ENCODE data around the gene BTBD16.

The BTBD16 gene

DNA sequence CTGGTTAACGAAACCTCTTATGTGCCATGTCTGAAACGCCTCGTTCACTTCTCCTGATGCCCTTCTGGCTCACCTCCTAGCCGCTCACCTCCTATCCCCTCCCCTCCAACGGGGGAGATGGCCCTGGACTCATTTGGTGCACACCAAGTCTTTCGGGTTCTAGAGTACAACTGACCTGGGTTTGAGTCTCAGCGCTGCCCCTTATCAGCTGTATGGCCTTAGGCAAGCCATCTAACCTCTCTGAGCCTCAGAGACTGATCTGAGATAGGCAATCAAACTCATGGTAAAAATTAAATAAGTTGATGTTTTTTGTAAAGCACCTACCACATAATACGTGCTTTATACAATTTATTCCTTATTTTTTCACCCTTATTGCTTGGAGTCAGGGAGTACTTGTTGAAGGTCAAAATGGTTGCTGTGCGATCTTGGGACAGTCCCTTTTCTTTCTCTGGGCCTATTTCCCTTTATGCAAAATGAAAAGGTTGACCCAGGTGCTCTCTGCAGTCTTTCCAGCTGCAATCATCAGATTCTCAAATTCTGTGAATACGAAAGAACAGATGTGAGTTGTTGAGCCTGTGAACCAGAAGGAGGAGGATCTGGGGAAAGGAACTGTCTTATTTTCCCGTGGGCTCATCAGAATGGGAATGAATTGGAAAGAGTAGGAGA lies 72.2 kb downstream of the BTBD16 start:
- no peak for DNase-seq (ENCODE audit: low spot score)

DNA sequence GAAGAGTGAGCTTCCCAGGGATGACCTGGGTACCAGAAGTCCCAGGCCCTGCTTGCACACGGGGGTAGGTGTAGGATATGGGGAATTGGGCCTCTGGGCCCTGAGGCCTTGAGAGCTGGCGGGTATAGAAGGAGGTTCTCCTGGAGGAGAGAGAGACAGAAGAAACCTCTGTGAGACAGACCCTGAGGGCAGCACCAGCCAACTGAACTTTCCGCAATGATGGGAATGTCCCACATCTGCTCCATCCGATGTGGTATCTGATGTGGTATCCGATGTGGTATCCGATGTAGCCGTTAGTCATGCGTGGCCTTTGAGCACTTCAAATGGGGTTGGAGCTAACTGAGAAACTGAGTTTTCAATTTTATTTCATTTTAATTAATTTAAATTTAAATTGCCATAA lies 72.8 kb downstream of the BTBD16 start:
- no peak for DNase-seq (ENCODE audit: low spot score)

DNA sequence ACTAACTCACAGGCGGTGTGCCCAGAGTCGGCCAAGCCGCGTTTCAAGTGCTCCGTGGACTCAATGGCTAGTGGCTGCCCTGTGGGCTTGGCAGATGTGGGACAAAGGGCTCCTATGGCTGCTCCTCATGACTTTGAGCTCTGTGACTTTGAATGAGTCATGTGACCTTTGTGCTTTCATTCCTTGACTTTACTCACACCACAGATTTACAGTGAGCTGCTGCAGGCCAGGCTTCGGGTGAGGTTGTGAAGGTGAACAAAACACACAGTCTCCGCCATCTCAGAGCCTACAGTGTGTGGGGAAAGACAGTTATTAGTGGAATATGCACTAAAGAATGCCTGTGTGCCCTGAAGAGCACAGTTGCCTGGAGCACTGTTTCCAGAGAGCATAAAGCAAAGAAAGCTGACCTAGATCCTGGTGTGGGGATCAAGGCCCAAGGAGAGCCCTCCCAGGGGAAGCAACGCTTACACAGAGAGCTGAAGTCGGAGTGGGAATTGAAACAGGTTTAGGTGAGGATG lies 73.7 kb downstream of the BTBD16 start:
- DNase-seq (ENCODE audit: low spot score) = no peak

DNA sequence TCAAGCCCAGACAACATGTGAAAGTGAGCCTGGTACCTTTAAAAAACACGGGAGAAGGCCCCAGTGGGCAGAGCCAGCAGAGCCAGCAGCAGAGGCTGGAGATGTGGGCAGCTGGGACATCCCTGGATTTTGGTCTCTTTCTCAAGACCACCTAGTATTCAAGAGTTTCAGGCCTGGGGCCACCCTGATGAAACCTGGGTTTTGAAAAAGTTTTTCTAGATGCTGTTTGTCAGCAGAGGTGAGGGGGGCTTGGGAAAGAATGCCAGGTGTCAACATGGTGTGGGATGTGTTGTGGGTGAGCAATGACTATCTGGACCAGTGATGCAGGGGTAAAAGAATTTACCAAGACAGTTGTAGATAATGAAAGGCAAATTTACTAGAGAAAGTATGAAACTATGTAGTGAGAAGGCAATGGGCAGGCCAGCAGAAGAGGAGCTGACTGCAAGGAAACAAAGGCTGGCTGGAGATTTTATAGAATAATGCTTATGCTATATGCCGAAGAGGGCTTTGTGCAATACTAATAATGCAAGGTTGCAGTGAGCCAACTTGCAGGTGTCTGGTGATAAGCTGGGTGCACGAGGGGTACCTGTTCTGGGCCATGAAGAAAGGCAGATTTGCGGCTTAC lies 75.3 kb downstream of the BTBD16 start:
- DNase-seq (ENCODE audit: low spot score) = no peak

DNA sequence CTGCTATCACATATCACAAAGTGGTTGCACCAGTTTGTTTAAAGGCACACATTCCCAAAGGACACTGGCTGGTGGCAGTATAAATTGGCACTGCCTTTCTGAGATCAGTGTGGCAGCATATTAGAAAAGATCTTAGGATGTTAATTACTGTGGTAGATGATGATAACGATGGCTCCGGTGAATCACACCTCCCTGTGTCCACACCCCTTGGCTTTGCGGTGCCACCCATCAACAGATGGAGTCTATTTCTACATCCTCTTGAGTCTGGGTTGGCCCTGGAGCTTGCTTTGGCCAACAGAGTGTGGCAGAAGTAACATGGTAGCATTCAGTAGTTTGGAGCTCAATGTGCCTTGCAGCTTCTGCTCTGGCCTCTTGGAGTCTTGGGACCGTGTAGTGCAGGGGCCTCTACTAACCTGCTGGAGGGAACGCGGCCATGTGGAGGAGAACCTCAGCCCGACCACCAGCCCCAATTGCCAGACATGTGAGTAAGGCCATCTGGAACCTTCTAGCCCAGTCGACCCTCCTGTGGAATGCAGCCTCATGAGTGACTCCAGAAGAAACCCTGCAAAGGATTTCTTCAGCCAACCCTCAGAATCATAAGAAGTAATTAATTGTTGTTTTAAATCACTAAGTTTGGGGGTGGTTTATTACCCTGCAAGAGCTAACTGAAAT lies 76.2 kb downstream of the BTBD16 start:
- no peak for DNase-seq (ENCODE audit: low spot score)

DNA sequence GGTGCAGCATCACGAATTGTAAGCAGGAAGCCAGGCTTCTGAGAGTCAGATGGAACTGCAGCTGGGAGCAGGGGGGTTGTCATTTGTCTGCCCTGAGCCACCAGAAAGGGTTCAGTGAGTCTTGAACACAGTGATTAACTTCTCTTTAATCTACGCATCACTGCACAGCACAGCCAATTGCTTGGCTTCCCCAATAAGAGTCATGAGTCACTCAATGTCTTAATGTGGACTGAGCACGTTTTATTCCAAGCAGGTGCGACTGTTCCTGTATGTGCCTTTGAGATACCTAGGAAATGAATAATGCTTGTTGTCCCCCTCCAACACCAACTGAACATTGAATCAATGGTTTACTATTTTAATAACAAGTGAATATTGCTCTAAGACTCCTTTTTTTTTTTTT lies 77.4 kb downstream of the BTBD16 start:
- no peak for DNase-seq (ENCODE audit: low spot score)

DNA sequence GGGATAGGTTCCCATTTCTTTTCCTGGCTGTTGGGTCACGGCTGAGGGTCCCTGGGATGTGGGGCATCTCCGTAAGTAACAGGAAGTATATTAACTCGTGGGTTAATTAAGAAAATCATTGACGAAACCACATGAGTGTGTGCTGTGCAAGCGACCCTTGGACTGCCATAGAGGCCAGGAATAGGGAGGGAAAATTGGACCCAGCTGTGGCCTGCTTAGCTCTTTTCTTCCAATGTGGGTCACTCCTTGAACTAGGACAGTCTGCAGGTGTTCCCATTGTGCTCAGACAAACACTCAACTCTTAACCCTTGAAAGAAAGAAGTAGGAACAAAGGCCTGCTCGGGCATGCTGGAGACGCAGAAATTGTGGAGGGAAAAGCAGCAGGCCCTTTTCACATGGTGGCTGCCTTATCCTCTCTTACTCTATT lies 77.9 kb downstream of the BTBD16 start:
- DNase-seq (ENCODE audit: low spot score) = no peak

DNA sequence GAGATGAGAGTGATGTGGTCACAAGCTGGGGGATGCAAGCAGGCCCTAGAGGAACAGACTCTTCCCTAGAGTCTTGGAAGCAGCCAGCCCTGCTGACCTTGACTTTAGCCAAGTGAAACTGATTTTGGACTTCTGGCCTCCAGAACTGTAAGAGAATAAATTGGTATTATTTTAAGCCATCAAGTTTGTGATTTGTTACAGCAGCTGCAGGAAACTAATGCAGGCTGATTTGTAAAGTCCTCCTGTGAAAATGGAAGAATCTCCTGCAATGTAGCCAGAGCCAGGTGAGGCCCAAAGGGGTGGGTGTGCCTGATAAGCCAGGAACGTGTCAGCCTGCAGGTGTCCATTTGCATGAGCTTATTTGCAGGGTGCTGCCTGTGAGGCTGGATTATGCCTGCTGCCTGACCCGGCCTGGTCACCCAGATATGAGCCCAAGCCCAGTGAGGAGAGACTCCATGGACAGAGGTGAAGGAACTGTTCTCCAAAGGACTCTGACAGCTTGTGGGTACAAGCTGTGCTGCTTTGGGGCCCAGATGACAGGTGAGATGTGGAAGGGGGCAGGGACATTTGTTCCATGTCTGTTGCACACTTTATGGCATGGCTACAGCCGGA lies 78.8 kb downstream of the BTBD16 start:
- DNase-seq (ENCODE audit: low spot score) = no peak

DNA sequence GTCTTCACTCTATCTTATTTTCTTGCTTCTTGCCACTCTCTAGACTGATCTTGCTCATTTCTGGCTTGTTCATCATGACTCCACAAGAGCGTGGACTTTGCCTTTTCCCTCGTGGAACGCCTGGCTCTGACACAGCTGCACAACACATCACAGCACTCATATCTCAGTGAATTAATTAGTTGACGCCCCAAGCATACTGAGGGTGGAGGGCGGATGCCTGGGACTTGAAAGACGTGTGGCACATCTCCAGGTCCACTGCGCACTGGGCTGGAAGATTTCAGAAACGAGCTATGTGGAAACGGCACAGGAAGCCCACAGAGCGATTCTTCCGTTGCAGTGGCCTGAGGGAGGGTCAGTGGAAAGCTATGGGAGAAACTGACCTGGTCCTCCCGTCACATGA lies 79.8 kb downstream of the BTBD16 start:
- no peak for DNase-seq (ENCODE audit: low spot score)

DNA sequence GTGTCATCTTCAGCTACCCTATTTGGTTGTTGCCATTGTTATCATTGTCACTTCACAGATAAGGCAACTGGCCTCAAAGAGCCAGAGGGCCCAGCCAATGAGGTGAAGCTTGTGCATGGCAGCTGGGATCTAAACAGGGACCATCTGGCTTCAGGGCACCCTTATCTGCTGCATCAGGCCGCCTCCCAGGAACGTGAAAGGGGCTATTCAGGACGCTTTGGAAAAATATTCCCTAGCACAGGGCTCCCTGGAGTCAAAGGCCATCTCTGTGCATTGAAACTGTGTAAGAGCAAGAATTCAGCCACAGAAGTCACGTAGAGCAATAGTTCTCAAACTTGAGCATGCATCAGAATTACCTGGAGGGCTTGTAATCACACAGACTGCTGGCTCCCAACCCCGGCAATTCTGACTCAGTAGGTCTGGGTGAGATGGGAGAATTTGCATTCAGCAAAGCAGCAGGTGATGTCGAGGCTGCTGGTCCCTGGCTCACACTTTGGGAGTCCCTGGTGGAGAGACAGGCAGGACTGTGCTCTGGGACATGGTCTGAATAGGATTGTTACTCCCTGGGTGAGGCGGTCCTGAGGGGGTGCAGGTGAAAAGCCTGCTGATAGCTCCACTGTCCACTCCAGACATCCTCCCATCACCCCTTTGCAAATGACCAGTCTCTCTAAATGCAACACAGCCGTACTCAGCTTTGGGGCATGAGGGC lies 81.9 kb downstream of the BTBD16 start:
- no peak for DNase-seq (ENCODE audit: low spot score)

DNA sequence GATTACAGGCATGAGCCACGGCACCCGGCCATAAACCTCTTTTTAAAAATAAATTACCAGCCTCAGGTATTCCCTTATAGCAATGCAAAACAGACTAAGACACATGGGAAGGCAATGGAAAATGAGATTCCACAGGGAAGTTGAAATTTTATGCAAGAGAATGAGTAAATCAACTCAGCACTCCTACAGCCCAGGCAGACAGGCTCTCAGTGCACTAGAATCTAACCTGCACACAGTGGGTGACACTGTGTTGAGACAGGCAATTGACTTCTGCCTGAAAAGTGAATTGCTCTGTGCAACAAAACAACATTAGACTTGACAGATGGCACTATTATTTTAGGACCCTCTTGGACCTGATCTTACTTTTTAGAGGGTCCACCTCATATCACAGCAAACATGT lies 83.3 kb downstream of the BTBD16 start:
- no peak for DNase-seq (ENCODE audit: low spot score)

DNA sequence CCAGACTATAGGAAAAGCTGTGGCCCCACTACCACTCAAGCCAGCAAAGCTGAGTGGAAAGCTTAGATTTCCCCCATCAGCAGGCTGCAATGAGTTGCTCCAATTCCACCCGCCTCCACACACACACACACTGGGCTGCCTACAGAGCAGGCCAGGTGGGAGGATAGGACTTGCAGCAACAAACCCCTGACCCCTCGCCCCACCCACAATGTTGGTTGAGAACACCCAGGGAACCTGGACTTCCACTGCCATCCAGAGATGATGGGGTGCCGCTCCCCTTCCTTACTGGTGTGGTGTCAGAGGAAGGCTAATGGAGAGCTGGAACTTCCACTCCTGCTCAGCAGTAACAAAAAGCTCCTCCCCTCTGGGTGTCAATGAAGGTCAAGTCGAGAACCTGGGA lies 86.6 kb downstream of the BTBD16 start:
- DNase-seq (ENCODE audit: low spot score) = no peak

DNA sequence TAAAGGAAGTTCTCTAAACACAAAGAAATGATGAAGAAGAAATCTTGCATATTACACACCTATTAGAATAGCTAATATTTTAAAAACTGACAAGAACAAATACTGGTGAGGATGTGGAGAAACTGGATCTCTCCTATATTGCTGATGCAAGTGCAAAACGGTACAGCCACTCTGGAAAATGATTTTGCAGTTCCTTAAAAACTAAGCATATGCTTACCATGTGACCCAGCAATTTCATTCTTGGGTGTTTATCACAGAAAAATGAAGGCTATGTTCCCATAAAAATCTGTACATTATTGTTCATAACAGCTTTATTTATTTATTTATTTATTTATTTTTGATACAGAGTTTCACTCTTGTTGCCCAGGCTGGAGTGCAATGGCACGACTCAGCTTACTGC lies 88.5 kb downstream of the BTBD16 start:
- DNase-seq (ENCODE audit: low spot score) = no peak

DNA sequence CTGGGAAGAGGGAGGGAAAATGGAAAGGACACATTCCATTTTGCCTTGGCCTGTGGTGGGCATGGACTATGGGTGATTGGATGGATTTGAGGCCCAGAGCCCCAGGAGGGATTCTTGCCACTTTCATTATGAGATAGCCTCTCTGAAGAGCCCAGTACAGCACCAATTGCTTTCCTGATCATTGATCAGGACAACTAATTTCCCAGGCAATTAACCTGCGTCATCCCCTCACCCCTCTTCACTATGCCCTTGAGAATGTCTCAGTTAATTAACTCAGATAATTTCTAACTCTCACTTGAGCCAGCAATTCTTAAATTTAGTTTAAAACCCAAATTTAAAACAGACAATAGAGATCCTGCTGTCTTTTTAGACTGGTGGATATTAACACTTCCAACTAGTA lies 90.0 kb downstream of the BTBD16 start:
- no peak for DNase-seq (ENCODE audit: low spot score)

DNA sequence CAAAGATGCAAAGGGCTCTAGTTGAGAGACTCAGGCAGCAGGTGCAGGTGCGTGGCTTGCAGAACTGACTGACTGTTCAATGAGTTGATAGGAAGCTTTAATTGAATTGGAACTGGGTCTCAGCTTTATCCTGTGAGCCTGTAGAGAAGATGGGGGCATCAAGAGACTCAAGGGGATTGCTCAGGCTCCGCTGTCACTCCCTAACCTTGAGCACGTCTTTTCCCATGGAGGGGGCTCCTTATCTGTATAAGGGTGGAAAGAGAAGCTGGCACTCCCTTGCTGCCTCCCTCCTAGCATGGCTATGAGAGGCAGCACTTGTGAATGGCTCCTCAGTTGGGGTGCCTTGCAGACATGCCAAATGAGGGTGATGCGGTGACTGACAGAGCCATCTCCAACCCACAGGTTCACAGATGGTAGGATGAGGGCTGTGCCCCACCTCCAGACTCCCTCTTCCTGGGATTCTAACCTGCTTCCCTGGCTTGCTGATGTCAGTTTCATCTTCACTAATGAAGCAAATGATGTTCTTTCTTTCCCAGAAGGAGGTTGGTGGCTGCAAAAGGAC lies 91.0 kb downstream of the BTBD16 start:
- no peak for DNase-seq (ENCODE audit: low spot score)

DNA sequence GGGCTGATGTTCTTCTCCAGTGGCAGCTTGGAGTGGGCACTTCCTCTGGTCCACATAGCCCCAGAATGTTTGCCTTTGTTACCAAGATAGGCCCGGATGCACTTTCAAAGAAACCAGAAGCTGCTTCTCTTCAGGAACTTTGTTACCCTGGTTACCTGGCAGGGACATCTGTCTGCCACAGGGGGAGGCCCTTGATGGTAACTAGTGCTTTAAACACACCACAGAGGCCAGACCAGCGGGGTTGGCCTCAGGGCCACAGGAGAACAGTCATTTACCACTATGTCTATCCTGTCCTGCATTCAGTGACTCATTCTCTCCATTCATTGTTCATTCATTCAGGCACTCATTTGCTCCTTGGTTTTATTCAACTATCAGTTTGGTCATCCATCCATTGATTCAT lies 91.5 kb downstream of the BTBD16 start:
- no peak for DNase-seq (ENCODE audit: low spot score)

DNA sequence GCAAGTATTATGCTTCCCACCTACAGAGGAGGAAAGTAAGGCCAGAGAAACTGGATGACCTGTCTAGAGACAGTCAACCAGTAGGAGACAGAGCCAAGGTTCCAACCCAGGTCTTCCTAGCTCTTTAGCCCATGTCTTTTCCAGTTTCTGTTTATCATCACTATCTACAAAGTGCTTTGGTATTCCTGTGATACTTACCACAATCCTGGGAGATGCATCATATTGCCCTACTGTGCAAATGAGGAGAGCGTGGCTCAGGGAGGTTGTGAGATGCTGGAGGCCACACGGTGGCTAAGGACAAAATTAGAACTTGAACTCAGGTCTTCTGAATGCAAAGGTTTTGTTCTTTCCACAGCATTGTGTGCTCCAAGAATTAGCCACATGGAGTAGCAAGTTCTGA lies 92.2 kb downstream of the BTBD16 start:
- no peak for DNase-seq (ENCODE audit: low spot score)

DNA sequence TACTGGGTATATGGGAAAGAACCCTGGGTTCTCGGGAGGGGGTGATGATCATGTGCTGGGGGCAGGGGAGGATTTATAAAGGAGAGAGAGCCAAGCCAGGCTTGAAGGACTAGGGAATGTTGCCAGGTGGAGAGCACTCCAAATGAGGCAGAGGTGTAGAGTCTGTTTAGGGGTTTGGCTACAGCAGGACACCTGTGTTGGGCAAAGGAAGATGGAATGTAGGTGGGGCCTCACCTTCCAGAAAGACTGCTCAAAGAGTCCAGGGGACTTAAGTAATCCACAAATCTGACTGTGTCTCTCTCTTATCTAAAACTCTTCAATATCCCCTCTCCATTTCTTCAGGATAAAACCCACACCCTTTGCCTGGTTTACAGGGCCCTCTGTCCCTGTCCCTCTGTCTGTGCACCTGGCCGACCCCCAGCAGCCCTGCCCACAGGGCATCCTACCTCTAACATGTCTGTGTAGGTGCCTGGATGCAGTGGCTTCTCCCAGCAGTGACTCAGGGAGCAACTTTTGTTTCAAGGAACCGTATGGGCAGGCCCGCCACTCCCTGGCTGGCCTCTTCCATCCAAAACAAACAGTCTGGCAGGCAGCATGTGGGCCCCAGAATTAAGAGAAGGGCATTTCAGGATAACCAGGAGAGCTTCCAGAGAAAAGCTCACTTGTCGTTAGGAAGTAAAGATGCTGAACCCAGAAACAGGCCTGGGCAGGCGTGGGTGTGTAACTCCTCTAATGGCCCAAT lies 92.8 kb downstream of the BTBD16 start:
- DNase-seq (ENCODE audit: low spot score) = no peak

DNA sequence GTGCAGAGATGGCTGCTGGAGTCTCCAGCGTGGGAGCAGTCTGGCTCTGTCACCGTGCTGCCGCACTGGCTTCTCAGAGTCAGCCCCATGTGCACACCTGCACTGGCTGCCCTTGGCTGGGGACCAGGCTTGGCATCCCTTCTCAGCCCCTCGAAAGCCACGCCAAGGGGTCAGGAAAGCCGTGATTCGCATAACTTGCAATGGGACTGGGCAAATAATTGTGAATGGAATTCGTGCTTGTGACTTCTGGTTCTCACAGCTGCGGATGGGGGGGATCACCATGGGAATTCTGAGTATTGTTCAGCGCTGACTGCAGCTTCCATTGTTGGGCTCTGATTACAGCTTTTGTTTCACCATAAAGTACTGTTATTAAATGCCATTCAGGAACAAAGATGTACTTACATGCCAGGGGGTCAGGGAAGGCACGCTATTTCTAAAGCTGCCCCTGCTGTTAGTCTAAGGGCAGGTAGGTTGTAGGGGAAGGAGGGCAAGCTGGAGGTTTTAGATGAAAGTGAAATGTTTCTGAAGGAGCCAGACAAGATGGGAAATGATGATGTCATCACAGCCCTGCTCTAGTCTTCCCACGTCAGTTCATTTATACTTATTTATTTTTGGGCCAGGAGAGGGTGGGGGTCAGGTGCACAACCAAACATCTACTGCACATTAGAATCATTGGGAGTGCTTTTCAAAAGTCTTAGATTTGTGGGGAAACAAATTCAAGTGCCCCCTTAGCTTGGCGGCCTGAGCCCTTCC lies 97.6 kb downstream of the BTBD16 start:
- no peak for DNase-seq (ENCODE audit: low spot score)

DNA sequence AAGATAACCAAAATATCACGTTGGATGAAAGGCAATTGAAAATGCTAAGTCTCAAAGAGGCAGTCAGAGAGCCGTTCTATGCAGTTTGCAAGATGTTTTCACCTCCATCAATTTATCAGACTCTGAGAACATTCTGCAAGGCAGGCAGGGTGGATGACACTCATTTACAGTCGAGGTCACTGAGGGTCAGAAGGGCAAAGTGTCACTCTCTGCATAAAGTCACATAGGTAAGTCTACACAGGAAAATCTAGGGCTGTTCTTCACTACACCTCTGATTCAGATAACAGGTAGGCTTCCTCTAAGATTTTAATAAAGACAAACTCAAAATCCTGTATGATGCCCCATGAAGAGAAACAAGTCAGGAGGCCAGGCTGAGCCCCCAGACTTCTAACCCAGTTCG lies 102.0 kb downstream of the BTBD16 start:
- no peak for DNase-seq (ENCODE audit: low spot score)

DNA sequence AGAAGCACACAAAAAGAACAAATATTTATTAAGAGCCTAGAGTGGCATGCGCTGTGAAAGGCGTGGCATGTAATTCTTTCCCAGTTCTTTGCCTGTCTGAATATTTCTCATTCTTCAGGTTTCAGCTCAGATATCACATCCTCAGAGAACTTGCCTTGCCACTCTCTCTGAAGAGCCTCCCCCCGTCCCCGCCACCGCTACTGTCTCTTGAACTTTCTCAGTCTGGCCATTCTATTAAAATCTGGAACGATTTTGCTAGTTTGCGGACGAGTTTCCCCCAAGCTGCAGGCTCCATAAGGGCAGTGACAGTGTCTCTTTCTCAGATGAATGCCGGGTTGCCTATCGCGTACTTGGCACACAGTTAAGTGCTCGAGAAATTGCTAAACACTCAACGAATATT lies 102.6 kb downstream of the BTBD16 start:
- DNase-seq (ENCODE audit: low spot score) = no peak

Measured in hematopoietic multipotent progenitor cell treated with erythropoietin and hydrocortisone succinate and interleukin-3 and kit ligand, for 15 days (in vitro differentiated cells).